HepG2 (cell line): ENCODE results near the gene FILIP1. TPM values are rescaled to one million over a fixed set of nuclear protein-coding genes. Genes with fewer than 3 reads are reported as not detected.

Experiments
- FOXO1 ChIP-seq: sonication (generic); formaldehyde crosslinking; IDR thresholded peaks from 2 replicates; pipeline ENCODE4 v1.4.0; 2020; ENCODE audit warnings: missing genetic modification reagents
- MLX ChIP-seq: IDR thresholded peaks from 2 replicates; pipeline ENCODE4 v1.6.1; 2016
- SMARCE1 ChIP-seq: fragments of 450-650 bp; IDR thresholded peaks from 2 replicates; pipeline ENCODE4 v1.6.1; 2017; ENCODE audit warnings: borderline replicate concordance
- ZNF33B ChIP-seq: sonication (generic); formaldehyde crosslinking; IDR thresholded peaks from 2 replicates; pipeline ENCODE4 v1.5.1; 2020; ENCODE audit warnings: mild to moderate bottlenecking, missing genetic modification reagents
- ZNF441 ChIP-seq: sonication (generic); formaldehyde crosslinking; IDR thresholded peaks from 2 replicates; pipeline ENCODE4 v1.7.0; 2021; ENCODE audit warnings: missing genetic modification reagents, borderline replicate concordance
- polyA plus RNA-seq, 8 experiments: library from polyadenylated mRNA; depleted of rRNA in 3 of 8; stranded (reverse) in 7 of 8; unstranded in 1 of 8; fragments of >200 nt; fragmentation: Illumina TruSeq in 4 of 8; extraction: Trizol in 4 of 8; gene quantifications; 2 replicates each; pipeline versions ENCODE4 v1.2.1 to v1.2.3, GENCODE V29; 2011 to 2016; ENCODE audit warnings: low read depth in 4 of 8, missing spikeins in 1 of 8, mixed read lengths in 1 of 8; ENCODE audit not compliant: insufficient read depth in 1 of 8
- total RNA-seq, 5 experiments: library from RNA; depleted of rRNA; stranded (reverse); fragments of >200 nt; fragmentation: Illumina TruSeq; extraction: Trizol; gene quantifications; 2 replicates each; pipeline ENCODE4 v1.2.3, GENCODE V29; 2016; ENCODE audit warnings: low read depth in 1 of 5
- TF ChIP-seq, protein P1 (sequence below): sonication (generic); formaldehyde crosslinking; IDR thresholded peaks from 2 replicates; pipeline ENCODE4 v1.5.1; 2020; ENCODE audit warnings: missing genetic modification reagents, mild to moderate bottlenecking, borderline replicate concordance
- TF ChIP-seq, protein P2 (sequence below): sonication (generic); formaldehyde crosslinking; IDR thresholded peaks from 2 replicates; pipeline ENCODE4 v1.5.1; 2020; ENCODE audit warnings: mild to moderate bottlenecking, missing genetic modification reagents, borderline replicate concordance

The FILIP1 gene
- total and polyA plus RNA-seq, 2 of the 13 experiments (the other 11 are each of a cell fraction or from before 2014, with no cell fraction given), result not detected

GRCh38 chr6:75284632-75285282, 208.8 kb downstream of the FILIP1 start, which contains the start of gene TMEM30A (continued):
- no peak for TF ChIP-seq FOXO1
- TF ChIP-seq, protein P1, sequence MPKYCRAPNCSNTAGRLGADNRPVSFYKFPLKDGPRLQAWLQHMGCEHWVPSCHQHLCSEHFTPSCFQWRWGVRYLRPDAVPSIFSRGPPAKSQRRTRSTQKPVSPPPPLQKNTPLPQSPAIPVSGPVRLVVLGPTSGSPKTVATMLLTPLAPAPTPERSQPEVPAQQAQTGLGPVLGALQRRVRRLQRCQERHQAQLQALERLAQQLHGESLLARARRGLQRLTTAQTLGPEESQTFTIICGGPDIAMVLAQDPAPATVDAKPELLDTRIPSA (CRISPR knock-in tag), result no peak
- 0 out of 2 replicates have a peak, but pooled peaks have one; percentile 67 for TF ChIP-seq ZNF33B (CRISPR knock-in tag)
- no peak; the same call in 1 of the 2 replicates for TF ChIP-seq MLX (CRISPR knock-in tag)
- TF ChIP-seq ZNF441 (CRISPR knock-in tag), result peak; percentile 69
- TF ChIP-seq, protein P2, sequence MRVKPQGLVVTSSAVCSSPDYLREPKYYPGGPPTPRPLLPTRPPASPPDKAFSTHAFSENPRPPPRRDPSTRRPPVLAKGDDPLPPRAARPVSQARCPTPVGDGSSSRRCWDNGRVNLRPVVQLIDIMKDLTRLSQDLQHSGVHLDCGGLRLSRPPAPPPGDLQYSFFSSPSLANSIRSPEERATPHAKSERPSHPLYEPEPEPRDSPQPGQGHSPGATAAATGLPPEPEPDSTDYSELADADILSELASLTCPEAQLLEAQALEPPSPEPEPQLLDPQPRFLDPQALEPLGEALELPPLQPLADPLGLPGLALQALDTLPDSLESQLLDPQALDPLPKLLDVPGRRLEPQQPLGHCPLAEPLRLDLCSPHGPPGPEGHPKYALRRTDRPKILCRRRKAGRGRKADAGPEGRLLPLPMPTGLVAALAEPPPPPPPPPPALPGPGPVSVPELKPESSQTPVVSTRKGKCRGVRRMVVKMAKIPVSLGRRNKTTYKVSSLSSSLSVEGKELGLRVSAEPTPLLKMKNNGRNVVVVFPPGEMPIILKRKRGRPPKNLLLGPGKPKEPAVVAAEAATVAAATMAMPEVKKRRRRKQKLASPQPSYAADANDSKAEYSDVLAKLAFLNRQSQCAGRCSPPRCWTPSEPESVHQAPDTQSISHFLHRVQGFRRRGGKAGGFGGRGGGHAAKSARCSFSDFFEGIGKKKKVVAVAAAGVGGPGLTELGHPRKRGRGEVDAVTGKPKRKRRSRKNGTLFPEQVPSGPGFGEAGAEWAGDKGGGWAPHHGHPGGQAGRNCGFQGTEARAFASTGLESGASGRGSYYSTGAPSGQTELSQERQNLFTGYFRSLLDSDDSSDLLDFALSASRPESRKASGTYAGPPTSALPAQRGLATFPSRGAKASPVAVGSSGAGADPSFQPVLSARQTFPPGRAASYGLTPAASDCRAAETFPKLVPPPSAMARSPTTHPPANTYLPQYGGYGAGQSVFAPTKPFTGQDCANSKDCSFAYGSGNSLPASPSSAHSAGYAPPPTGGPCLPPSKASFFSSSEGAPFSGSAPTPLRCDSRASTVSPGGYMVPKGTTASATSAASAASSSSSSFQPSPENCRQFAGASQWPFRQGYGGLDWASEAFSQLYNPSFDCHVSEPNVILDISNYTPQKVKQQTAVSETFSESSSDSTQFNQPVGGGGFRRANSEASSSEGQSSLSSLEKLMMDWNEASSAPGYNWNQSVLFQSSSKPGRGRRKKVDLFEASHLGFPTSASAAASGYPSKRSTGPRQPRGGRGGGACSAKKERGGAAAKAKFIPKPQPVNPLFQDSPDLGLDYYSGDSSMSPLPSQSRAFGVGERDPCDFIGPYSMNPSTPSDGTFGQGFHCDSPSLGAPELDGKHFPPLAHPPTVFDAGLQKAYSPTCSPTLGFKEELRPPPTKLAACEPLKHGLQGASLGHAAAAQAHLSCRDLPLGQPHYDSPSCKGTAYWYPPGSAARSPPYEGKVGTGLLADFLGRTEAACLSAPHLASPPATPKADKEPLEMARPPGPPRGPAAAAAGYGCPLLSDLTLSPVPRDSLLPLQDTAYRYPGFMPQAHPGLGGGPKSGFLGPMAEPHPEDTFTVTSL (CRISPR knock-in tag), result no peak
- no peak for TF ChIP-seq SMARCE1
